Erythroblast (primary cell): ENCODE measurements around the gene IQSEC1.

Source experiments
- GATA1 ChIP-seq: IDR thresholded peaks from 2 replicates; pipeline ENCODE4 v1.6.1; 2011; ENCODE audit warnings: low read depth, mild to moderate bottlenecking, control low read depth, low read length, moderate library complexity
- POLR2A ChIP-seq: IDR thresholded peaks from 2 replicates; pipeline ENCODE4 v1.6.1; 2011; ENCODE audit warnings: mild to moderate bottlenecking, low read length

DNA sequence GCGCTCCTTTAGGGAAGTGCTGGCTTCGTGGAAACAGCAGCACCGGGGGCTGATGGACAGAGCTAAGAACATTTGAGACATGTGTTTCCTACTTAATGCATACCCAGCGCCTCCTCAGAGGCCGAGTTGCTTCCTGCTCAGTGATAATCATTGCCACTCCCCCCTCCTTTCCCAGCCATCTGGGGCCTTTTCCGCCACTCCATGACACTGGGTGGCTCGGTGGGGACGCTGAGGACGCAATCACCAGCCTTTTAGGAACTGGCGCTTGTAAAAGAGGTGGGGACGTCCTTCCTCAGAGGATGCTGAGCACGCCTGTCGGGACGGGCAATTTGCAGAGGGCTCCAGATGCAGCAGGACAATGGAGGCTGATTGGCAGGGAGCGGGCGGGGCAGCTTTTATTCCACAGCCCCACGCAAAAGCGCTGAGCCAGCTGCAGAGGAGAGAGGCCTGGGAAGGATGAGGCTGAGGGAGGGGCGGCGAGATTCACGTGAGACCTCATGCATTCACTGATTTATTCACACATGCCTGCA is 22.2 kb upstream of the IQSEC1 start:
- TF ChIP-seq POLR2A (no peak), GATA1 (no peak)
